Choroid plexus epithelial cell (primary cell): ENCODE measurements around the gene RPF1.

Source experiments
- DNase-seq: peaks from one replicate; pipeline ENCODE4 v3.0.0-alpha.2; 2010; ENCODE audit warnings: low read depth
- H3K4me3 ChIP-seq: 2 replicates; pipeline ENCODE4 v1.5.1; 2011; ENCODE audit warnings: low read depth, mild to moderate bottlenecking, control low read depth, low read length, moderate library complexity
- CTCF ChIP-seq: conservative IDR thresholded peaks from 2 replicates; pipeline ENCODE4 v1.5.1; 2011; ENCODE audit warnings: low read depth, mild to moderate bottlenecking, control low read depth, inconsistent platforms, low read length, moderate library complexity

RPF1 gene

GRCh38 chr1:84493747-84494146, 14.7 kb downstream of the RPF1 start:
- TF ChIP-seq CTCF = no peak
- no peak for DNase-seq
- no peak overlapping the region for H3K4me3 ChIP-seq

GRCh38 chr1:84496498-84496897, 17.4 kb downstream of the RPF1 start:
- TF ChIP-seq CTCF = no peak
- no peak overlapping the region for H3K4me3 ChIP-seq
- DNase-seq = no peak

GRCh38 chr1:84497631-84498275, 18.7 kb downstream of the RPF1 start:
- no peak for TF ChIP-seq CTCF
- no peak overlapping the region for H3K4me3 ChIP-seq
- DNase-seq = no peak

- TF ChIP-seq CTCF = no peak
- no peak for DNase-seq
These were observed 23.9 kb downstream of the RPF1 start for GRCh38 chr1:84502927-84503326.

GRCh38 chr1:84504580-84505492, 25.8 kb downstream of the RPF1 start:
- peak; percentile 47 for TF ChIP-seq CTCF

More at GRCh38 chr1:84502927-84503326, 23.9 kb downstream of the RPF1 start:
- H3K4me3 ChIP-seq = no peak overlapping the region

GRCh38 chr1:84505493-84506001, 26.5 kb downstream of the RPF1 start:
- TF ChIP-seq CTCF = peak; percentile 0
- H3K4me3 ChIP-seq = peak overlapping the region; percentile 94
- DNase-seq = peak; percentile 57

More at GRCh38 chr1:84504580-84505492, 25.8 kb downstream of the RPF1 start:
- H3K4me3 ChIP-seq = peak overlapping the region; percentile 94
- DNase-seq = peak; percentile 82
